ENCODE results near the gene GADD45GIP1. TPM values are rescaled to one million over a fixed set of nuclear protein-coding genes. Genes with fewer than 3 reads are reported as not detected.
A peak's percentile ranks its signal among the peaks of the same experiment; 100 is the strongest.
"Not testable (repeated sequence)": the region's sequence is repeated elsewhere in the genome, so short reads cannot be mapped to it uniquely, and the experiment has no call there.

Gene GADD45GIP1
- total and polyA plus RNA-seq, 8 donors, result 14.7 to 35.2 (median 25.5) TPM

DNA sequence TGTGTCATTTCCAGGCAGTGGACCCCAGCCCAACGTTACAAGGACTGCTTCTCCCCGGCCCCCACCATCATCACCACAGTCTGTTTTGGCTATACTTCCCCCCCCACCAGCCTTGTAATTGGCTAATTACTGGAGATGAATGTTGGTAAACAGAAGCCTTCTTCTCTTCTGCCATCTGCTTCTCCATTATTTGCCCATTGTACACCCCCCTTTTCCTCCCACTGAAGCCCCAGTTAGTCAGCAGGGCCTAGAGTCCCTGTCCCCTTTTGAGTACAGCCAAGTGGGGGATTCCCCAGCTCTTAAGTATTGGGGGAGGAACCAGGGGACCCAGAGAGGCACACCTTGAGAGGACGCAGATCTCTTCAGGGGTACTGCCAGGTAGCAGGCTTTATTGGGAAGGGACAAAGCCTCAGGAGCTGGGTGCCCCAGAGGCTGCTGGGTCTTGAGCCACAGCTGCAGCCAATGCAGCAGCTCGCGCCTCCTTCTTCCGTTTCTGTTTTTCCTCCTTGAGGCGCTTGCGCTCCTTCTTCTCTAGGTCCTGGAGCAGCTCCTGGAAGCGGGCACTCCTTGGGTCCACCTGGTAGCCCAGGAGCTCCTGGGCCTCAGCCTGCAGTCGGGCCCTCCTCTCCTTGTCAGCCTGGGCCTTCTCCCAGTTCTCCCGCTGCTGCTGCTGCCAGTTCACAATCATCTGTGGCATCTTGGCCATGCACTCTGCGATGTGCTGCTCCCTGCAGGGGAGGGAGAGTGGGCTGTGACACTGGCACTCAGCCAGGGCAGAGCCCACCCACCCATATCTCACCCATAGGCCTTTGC lies 3.0 kb downstream of the GADD45GIP1 start:
- Histone ChIP-seq H3K36me3 (peaks cover 0 to 57% of the 10 kb centered on the region in 2 donors), H3K4me1 (peaks cover 11 to 83% of the 10 kb centered on the region in 2 donors), H3K4me3 (no peak overlapping the region), H3K27me3 (no peaks in the 10 kb centered on the region), H3K27ac (peak overlapping the region in 1 of 2 donors; percentile 75), H3K9me3 (no peaks in the 10 kb centered on the region)
- DNase-seq (no peak), ATAC-seq (no peak)
- TF ChIP-seq, protein P1, sequence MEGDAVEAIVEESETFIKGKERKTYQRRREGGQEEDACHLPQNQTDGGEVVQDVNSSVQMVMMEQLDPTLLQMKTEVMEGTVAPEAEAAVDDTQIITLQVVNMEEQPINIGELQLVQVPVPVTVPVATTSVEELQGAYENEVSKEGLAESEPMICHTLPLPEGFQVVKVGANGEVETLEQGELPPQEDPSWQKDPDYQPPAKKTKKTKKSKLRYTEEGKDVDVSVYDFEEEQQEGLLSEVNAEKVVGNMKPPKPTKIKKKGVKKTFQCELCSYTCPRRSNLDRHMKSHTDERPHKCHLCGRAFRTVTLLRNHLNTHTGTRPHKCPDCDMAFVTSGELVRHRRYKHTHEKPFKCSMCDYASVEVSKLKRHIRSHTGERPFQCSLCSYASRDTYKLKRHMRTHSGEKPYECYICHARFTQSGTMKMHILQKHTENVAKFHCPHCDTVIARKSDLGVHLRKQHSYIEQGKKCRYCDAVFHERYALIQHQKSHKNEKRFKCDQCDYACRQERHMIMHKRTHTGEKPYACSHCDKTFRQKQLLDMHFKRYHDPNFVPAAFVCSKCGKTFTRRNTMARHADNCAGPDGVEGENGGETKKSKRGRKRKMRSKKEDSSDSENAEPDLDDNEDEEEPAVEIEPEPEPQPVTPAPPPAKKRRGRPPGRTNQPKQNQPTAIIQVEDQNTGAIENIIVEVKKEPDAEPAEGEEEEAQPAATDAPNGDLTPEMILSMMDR (IDR thresholded peaks at IDR 0.05), result no peak
- intact Hi-C loops (cut with DNase I), result no loop called here

DNA sequence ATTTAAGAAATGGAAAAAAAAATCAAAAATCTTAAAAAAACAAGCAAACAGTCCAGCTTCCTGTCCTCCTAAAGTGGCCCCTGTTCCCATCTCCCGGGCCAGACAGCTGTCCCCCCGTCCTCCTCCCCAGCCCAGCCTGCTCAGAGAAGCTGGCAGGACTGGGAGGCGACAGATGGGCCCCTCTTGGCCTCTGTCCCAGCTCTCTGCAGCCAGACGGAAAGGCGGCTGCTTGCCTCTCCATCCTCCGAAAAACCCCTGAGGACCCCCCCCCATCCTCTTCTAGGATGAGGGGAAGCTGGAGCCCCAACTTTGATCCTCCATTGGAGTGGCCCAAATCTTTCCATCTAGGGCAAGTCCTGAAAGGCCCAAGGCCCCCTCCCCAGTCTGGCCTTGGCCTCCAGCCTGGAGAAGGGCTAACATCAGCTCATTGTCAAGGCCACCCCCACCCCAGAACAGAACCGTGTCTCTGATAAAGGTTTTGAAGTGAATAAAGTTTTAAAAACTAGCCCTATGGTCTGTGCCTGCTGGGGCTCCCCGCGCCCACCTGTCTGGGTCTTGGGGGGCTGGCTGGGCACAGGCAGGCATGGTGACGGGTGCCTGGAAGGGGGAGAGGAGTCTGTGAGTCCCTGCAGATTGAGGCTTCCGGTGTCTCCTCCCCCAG lies 3.8 kb downstream of the GADD45GIP1 start:
- peak overlapping the region in 1 of 2 donors; percentile 75 for H3K27ac ChIP-seq
- peaks cover 0 to 64% of the 10 kb centered on the region in 2 donors for H3K36me3 ChIP-seq
- no peaks in the 10 kb centered on the region for H3K9me3 ChIP-seq
- TF ChIP-seq, protein P1 (IDR thresholded peaks at IDR 0.05), result no peak
- DNase-seq, result peak in 2 of 4 donors; percentile 57 to 78
- no peak for ATAC-seq
- H3K4me3 ChIP-seq, result no peak overlapping the region
- H3K4me1 ChIP-seq, result peaks cover 11 to 90% of the 10 kb centered on the region in 2 donors
- intact Hi-C loops (cut with DNase I), result no loop called here
- no peaks in the 10 kb centered on the region for H3K27me3 ChIP-seq

DNA sequence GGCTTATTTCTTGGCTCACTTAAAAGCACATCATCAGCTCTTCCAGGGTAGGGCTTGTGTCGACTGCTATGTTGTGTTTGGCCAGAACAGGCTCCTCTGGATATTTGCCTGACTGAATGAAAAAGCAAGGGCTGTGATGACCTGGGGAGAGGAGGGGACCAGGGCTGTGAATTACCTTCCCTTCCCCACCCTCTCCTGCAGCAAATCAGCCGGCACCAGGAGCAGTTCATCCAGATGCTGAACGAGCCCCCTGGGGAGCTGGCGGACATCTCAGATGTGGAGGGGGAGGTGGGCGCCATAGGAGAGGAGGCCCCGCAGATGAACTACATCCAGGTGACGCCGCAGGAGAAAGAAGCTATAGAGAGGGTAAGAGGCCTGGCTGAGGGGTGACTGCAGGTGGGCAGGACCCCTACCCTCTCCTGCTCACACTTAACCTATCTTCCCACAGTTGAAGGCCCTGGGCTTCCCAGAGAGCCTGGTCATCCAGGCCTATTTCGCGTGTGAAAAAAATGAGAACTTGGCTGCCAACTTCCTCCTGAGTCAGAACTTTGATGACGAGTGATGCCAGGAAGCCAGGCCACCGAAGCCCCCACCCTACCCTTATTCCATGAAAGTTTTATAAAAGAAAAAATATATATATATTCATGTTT lies 4.4 kb downstream of the GADD45GIP1 start:
- no peaks in the 10 kb centered on the region for H3K9me3 ChIP-seq
- H3K4me3 ChIP-seq, result no peak overlapping the region
- TF ChIP-seq, protein P1 (IDR thresholded peaks at IDR 0.05), result no peak
- peaks cover 0 to 71% of the 10 kb centered on the region in 2 donors for H3K36me3 ChIP-seq
- peak overlapping the region in 1 of 2 donors; percentile 75 for H3K27ac ChIP-seq
- no peak for ATAC-seq
- H3K4me1 ChIP-seq, result peaks cover 11 to 93% of the 10 kb centered on the region in 2 donors
- H3K27me3 ChIP-seq, result no peaks in the 10 kb centered on the region
- DNase-seq, result no peak
- intact Hi-C loops (cut with DNase I), result no loop called here

DNA sequence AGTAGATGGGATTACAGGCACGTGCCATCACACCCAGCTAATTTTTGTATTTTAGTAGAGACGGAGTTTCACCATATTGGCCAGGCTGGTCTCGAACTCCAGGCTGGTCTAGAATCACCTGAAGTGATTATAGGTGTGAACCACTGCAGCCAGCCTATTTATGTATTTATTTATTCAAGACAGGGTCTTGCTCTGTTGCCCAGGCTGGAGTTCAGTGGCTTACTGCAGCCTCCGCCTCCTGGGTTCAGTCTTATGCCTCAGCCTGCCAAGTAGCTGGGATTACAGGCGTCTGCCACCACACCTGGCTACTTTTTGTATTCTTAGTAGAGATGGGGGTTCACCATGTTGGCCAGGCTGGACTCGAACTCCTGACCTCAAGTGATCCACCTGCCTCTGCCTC lies 5.0 kb downstream of the GADD45GIP1 start:
- Histone ChIP-seq H3K4me1 (peaks cover 11 to 96% of the 10 kb centered on the region in 2 donors), H3K36me3 (peaks cover 0 to 72% of the 10 kb centered on the region in 2 donors), H3K27ac (peak overlapping the region in 1 of 2 donors; percentile 75)
- H3K27me3 ChIP-seq; H3K9me3 ChIP-seq; ATAC-seq; DNase-seq; H3K4me3 ChIP-seq; intact Hi-C loops (cut with DNase I): not testable (repeated sequence)

DNA sequence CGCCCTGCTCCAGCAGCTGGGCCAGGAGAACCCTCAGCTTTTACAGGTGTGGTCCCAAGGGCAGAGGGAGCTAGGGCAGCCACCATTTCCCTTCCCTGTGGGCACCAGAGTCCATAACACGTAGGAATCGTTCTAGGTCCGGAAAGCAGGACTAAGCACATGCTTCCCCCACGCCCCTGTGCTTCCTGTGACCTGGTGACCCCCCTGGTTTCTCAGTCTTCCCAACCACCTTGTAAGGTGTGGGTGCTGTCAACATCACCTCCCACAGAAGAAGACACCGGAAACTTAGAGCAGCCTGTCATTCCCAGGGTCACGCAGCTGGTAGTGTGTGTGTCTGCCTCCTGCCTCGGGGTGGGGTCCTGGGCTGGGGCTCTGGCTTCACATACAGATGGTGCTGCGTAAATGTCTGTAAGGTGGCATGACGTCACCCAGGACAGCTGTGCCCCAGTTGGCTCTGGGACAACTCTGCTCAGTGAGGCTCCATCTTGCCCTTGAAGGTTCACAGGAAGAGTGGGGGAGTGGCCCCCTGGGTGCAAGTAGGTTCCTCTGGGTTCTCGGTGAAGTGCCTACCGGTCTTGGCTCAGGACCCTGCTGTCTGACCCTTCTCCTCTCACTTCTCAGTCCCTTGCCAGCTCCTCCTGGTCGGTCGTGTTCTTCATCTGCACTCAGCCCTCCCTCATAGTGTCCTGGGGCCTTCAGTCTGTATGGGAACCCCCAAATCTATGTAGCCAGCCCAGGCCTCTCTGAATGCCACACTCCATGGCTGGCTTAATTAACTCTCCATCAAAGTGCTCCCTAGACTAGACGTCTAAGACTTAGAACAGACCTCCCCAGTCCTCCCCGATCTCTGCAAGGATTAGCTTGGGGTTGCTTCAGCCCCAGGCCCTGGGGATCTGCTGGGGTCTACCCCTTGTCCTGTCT lies 7.4 kb downstream of the GADD45GIP1 start:
- intact Hi-C loops (cut with DNase I), result no loop called here
- no peak for DNase-seq
- no peak for ATAC-seq
- Histone ChIP-seq H3K27ac (peak overlapping the region in 1 of 2 donors; percentile 20), H3K27me3 (no peaks in the 10 kb centered on the region), H3K36me3 (peaks cover 0 to 77% of the 10 kb centered on the region in 2 donors), H3K9me3 (no peaks in the 10 kb centered on the region), H3K4me3 (no peak overlapping the region), H3K4me1 (peaks cover 3 to 89% of the 10 kb centered on the region in 2 donors)
- TF ChIP-seq, protein P1 (IDR thresholded peaks at IDR 0.05), result no peak

Measured in left lung (tissue), 10 donors.